Stimulated activated CD8-positive, alpha-beta memory T cell treated with anti-CD3 and anti-CD28 coated beads, Interleukin-2, amount 100 ng/mL, for 1 hour (primary cell): Measurements from ENCODE around the gene SH2D3C.

Experiments used
- DNase-seq, 2 donors: peaks; one replicate each; pipeline ENCODE4 v3.0.0-alpha.2; 2020; ENCODE audit warnings: low read depth in 2 of 2

Gene SH2D3C

GRCh38 chr9:127778280-127779135 lies at the start of gene SH2D3C:
SH2D3C (minus strand) TSS chr9:127778666; CDS start chr9:127778627, 39 bp downstream.
- no peak for DNase-seq

- no peak for DNase-seq
Measured at GRCh38 chr9:127826253-127826913, 47.9 kb upstream of the SH2D3C start.

GRCh38 chr9:127825319-127826051 lies 47.0 kb upstream of the SH2D3C start:
- no peak for DNase-seq

- no peak for DNase-seq
Measured at GRCh38 chr9:127822108-127822507, 43.6 kb upstream of the SH2D3C start.

GRCh38 chr9:127818574-127818973 lies 40.1 kb upstream of the SH2D3C start:
- DNase-seq = no peak

- no peak for DNase-seq
Measured at GRCh38 chr9:127817881-127818434, 39.5 kb upstream of the SH2D3C start.

- no peak for DNase-seq
Measured at GRCh38 chr9:127816728-127817127, 38.3 kb upstream of the SH2D3C start.

GRCh38 chr9:127816362-127816725 lies 37.9 kb upstream of the SH2D3C start:
- no peak for DNase-seq

- DNase-seq = no peak
Measured at GRCh38 chr9:127815512-127816361, 37.3 kb upstream of the SH2D3C start.

GRCh38 chr9:127814619-127815511 lies 36.4 kb upstream of the SH2D3C start:
- DNase-seq = no peak

GRCh38 chr9:127813686-127814226 lies 35.3 kb upstream of the SH2D3C start:
- DNase-seq = no peak

GRCh38 chr9:127812936-127813675 lies 34.6 kb upstream of the SH2D3C start:
- no peak for DNase-seq

GRCh38 chr9:127812011-127812410 lies 33.5 kb upstream of the SH2D3C start:
- no peak for DNase-seq

GRCh38 chr9:127810378-127811187 lies 32.1 kb upstream of the SH2D3C start:
- no peak for DNase-seq

- DNase-seq = no peak
Measured at GRCh38 chr9:127809540-127810377, 31.3 kb upstream of the SH2D3C start.

- no peak for DNase-seq
Measured at GRCh38 chr9:127809002-127809539, 30.6 kb upstream of the SH2D3C start.

- DNase-seq = no peak
Measured at GRCh38 chr9:127808347-127809001, 30.0 kb upstream of the SH2D3C start.
